Adrenal gland (tissue), 12 donors: Measurements from ENCODE around the gene RAP1GAP2. TPM values are rescaled to one million over a fixed set of nuclear protein-coding genes. Genes with fewer than 3 reads are reported as not detected.
A peak's percentile ranks its signal among the peaks of the same experiment; 100 is the strongest.

ENCODE experiments used
- DNase-seq, 7 donors: peaks; one replicate each; pipeline ENCODE4 v3.0.0-alpha.2; 2019 to 2020
- H3K27ac ChIP-seq, 5 donors: fragments of 200-600 bp; sonication (generic) in 4 of 5; 1 replicate in 3 of 5; 2 replicates in 2 of 5; pipeline versions ENCODE4 v1.5.1 to v1.8.0; 2016 to 2020; ENCODE audit warnings: mild to moderate bottlenecking in 1 of 5
- H3K27me3 ChIP-seq: fragments of 200-600 bp; 2 replicates; pipeline ENCODE4 v1.8.0; 2021
- H3K36me3 ChIP-seq, 2 donors: fragments of 200-600 bp; replicated peaks in 1 of 2; 1 replicate in 1 of 2; 2 replicates in 1 of 2; pipeline versions ENCODE4 v1.5.1 to v1.8.0; 2018 to 2022
- H3K4me1 ChIP-seq, 2 donors: fragments of 200-600 bp; replicated peaks in 1 of 2; 1 replicate in 1 of 2; 2 replicates in 1 of 2; pipeline versions ENCODE4 v1.5.1 to v1.8.0; 2018 to 2021
- H3K4me3 ChIP-seq, 4 donors: fragments of 200-600 bp; sonication (generic) in 3 of 4; one replicate each; pipeline ENCODE4 v1.5.1; 2016 to 2018
- H3K9me3 ChIP-seq, 3 donors: fragments of 200-600 bp; sonication (generic) in 1 of 3; replicated peaks in 1 of 3; 1 replicate in 2 of 3; 2 replicates in 1 of 3; pipeline versions ENCODE4 v1.5.1 to v1.8.0; 2016 to 2021
- POLR2A ChIP-seq, 2 donors: fragments of 450-650 bp; IDR thresholded peaks; one replicate each; pipeline ENCODE4 v1.6.1; 2017; ENCODE audit warnings: antibody characterized with exemption in 2 of 2, mild to moderate bottlenecking in 2 of 2, moderate library complexity in 1 of 2
- whole genome bisulfite sequencing, 4 donors: extraction: QIAGEN DNeasy Blood & Tissue Kit in 2 of 4; methylation state at CpG; one replicate each; pipeline versions ENCODE4 v1.1.5 to v1.1.7; 2013 to 2017; 5-methylcytosine and 5-hydroxymethylcytosine counted together
- intact Hi-C, 2 donors: fragments of 100-400 bp; cut with DNase I; formaldehyde crosslinking; loops; one replicate each; pipeline versions ENCODE4 v1.14.1 to v1.15.0; 2022 to 2023
- polyA plus RNA-seq, 3 donors: library from polyadenylated mRNA; stranded (reverse); fragments of 200-250 nt in 2 of 3; fragments of 350-450 nt in 1 of 3; fragmentation: Illumina TruSeq in 1 of 3; extraction: RNeasy Lipid Tissue Mini Kit (QIAGEN cat#74804) in 1 of 3; gene quantifications; one replicate each; pipeline ENCODE4 v1.2.3, GENCODE V29; 2013 to 2014
- total RNA-seq, 9 donors: library from RNA; depleted of rRNA in 4 of 9; stranded (reverse); fragments of >200 nt in 4 of 9; fragments of 120-200 nt in 1 of 9; fragmentation: NEBNext Ultra II Directional in 1 of 9; extraction: Animal tissue kit (Norgen Biotek cat#: 25700) in 1 of 9; gene quantifications; one replicate each; pipeline versions ENCODE4 v1.1.0 to v1.2.4, GENCODE V29; 2013 to 2023
- TF ChIP-seq, protein P1 (sequence below), 6 experiments: fragments of 450-650 bp in 4 of 6; fragments of 200-600 bp in 2 of 6; sonication (generic) in 1 of 6; IDR thresholded peaks; 1 replicate in 5 of 6; 2 replicates in 1 of 6; pipeline versions ENCODE4 v1.5.1 to v1.8.0; 2016 to 2021; ENCODE audit warnings: antibody characterized with exemption in 6 of 6, mild to moderate bottlenecking in 2 of 6, moderate library complexity in 1 of 6
- donor health status: healthy with polysubstance abuse.
- donor health status: Bipolar disorder and iron deficiency.
- donor health status: DM: yes; HTN: yes; CAD: no.
- donor health status: DM: no; HTN: no; CAD: no.
- donor health status: DM: no; HTN: no; CAD: no.
- donor health status: DM: yes; HTN: yes; CAD: no.

RAP1GAP2 gene
- total and polyA plus RNA-seq, 12 donors = 4.2 to 20.4 (median 6.9) TPM

DNA sequence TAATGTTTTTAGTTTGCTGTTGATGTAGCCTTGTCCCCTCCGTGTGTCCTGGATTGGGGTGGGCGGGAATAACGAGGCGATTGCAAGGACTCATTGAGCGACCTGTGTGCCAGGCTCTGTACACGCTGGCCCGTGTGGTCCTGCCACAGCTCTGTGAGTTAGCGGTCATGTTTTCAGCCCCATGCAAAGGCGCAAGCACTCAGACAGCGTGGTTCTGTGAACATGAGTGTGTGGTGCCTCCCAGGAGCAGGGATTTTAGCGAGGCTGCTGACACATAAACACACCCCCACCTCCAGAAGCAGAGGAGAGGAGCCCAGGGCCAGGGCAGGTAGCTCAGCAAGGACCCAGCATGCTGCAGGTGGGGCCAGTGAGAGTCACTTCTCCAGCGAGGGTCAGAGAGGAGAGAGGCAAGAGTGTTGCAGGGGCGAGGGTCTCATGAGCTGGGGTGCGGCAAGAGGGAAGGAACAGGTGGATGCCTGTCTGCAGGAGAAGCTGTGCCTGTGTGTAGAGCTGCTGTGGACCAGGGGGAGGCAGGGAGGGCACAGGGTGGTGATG is 151.8 kb downstream of the RAP1GAP2 start:
- DNase-seq = no peak
- 65 to 72% (median 69%) methylated on average over 9 to 14 of the region's 14 CpGs for WGBS, 4 donors
- intact Hi-C loops = no loop called here

DNA sequence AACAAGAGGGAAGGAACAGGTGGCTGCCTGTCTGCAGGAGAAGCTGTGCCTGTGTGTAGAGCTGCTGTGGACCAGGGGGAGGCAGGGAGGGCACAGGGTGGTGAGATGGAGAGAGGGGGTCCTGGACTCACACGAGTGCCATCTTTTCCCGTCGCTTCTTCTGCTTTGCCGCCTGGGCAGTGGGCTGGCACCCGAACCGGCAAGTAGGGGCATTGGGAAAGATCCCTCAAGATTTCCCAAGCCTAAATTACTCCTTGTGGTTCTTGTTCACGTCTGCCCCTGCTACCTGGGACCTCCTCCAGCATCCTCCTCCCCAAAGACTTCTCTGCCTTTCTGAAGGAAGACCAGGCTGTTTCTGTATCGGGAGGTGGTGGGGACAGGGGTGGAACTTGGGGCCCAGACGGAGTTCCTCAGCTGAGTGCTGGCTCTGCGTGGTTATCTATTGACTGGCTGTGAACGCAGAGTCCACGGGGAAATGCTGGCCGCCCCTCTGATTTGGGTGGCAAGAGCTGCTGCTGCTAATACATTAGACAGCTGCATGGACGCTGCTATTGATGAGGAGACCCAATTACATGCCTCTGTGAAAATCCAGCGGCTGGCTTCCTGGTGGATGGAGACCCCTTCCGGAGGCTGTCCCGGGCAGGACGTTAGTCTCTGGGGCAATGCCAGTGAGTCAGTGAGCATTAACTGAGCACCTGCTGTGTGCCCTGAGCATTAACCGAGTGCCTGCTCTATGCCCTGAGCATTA is 152.7 kb downstream of the RAP1GAP2 start:
- 72 to 77% (median 73%) methylated on average over 8 to 19 of the region's 19 CpGs for WGBS, 4 donors
- no peaks in the 10 kb centered on the region for H3K4me1 ChIP-seq
- intact Hi-C loops = no loop called here
- no peaks in the 10 kb centered on the region for H3K9me3 ChIP-seq
- no peak for DNase-seq
- H3K36me3 ChIP-seq = no peaks in the 10 kb centered on the region
- TF ChIP-seq, protein P1, sequence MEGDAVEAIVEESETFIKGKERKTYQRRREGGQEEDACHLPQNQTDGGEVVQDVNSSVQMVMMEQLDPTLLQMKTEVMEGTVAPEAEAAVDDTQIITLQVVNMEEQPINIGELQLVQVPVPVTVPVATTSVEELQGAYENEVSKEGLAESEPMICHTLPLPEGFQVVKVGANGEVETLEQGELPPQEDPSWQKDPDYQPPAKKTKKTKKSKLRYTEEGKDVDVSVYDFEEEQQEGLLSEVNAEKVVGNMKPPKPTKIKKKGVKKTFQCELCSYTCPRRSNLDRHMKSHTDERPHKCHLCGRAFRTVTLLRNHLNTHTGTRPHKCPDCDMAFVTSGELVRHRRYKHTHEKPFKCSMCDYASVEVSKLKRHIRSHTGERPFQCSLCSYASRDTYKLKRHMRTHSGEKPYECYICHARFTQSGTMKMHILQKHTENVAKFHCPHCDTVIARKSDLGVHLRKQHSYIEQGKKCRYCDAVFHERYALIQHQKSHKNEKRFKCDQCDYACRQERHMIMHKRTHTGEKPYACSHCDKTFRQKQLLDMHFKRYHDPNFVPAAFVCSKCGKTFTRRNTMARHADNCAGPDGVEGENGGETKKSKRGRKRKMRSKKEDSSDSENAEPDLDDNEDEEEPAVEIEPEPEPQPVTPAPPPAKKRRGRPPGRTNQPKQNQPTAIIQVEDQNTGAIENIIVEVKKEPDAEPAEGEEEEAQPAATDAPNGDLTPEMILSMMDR (IDR thresholded peaks at IDR 0.05) = no peak
- no peak for TF ChIP-seq POLR2A (IDR thresholded peaks at IDR 0.05)
- H3K27me3 ChIP-seq = no peaks in the 10 kb centered on the region
- H3K27ac ChIP-seq = no peak overlapping the region
- no peak overlapping the region for H3K4me3 ChIP-seq

More for the DNA sequence above, 151.8 kb downstream of the RAP1GAP2 start:
- H3K27ac ChIP-seq = no peak overlapping the region
- TF ChIP-seq, protein P1 (IDR thresholded peaks at IDR 0.05) = no peak
- no peak for TF ChIP-seq POLR2A (IDR thresholded peaks at IDR 0.05)
- no peaks in the 10 kb centered on the region for H3K9me3 ChIP-seq
- H3K4me1 ChIP-seq = no peaks in the 10 kb centered on the region
- no peaks in the 10 kb centered on the region for H3K27me3 ChIP-seq
- H3K4me3 ChIP-seq = no peak overlapping the region
- no peaks in the 10 kb centered on the region for H3K36me3 ChIP-seq

DNA sequence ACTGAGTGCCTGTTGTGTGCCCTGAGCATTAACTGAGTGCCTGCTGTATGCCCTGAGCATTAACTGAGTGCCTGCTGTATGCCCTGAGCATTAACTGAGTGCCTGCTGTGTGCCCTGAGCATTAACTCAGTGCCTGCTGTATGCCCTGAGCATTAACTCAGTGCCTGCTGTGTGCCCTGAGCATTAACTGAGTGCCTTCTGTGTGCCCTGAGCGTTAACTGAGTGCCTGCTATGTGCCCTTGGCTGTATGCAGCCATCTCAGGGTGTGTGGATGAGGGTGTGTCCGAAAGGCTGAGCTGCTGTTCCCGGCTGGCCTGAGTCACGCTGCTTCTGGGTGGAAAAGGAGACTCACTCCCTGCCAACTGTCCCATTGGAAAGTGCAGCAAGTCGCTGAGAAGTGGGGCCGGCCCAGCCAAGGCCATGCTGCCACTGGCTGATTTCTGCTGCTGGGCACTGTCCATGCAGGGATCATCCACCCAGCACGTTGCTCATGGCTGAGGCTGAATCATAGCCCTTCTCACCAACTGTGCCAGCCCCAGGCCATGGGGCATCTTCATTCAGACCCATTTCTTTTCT is 153.3 kb downstream of the RAP1GAP2 start:
- no peaks in the 10 kb centered on the region for H3K9me3 ChIP-seq

DNA sequence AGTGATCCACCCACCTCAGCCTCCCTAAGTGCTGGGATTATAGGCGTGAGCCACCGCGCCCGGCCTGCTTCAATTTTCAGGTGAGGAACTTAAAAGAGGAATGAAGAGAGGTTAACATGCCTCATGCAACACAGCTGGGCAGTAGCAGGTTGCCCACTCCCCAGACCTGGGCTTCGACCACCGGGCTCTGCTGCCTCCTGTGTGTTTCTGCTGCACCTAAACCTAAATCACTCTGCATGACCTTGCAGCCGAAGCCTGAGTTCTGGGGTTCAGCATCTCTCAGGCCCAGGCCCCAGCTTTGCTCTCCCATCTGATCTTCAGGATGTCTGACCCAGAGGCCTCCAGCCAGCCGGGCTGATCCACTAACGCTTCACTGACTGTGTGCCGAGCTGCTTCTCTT is 154.6 kb downstream of the RAP1GAP2 start:
- WGBS, 4 donors = 86 to 96% (median 93%) methylated on average over 10 of the region's 10 CpGs
- Histone ChIP-seq H3K4me3 (no peak overlapping the region), H3K27ac (no peak overlapping the region), H3K4me1 (no peaks in the 10 kb centered on the region), H3K27me3 (no peaks in the 10 kb centered on the region), H3K36me3 (no peaks in the 10 kb centered on the region), H3K9me3 (no peaks in the 10 kb centered on the region)
- no peak for TF ChIP-seq POLR2A (IDR thresholded peaks at IDR 0.05)
- TF ChIP-seq, protein P1 (IDR thresholded peaks at IDR 0.05) = no peak
- DNase-seq = peak in 1 of 7 donors; percentile 36
- intact Hi-C loops = no loop called here

More for the DNA sequence above, 153.3 kb downstream of the RAP1GAP2 start:
- no peak overlapping the region for H3K4me3 ChIP-seq
- DNase-seq = peak; percentile 74 to 94 (median 92)
- 43 to 56% (median 47%) methylated on average over 4 to 7 of the region's 7 CpGs for WGBS, 4 donors
- H3K36me3 ChIP-seq = no peaks in the 10 kb centered on the region
- H3K27me3 ChIP-seq = no peaks in the 10 kb centered on the region
- no peaks in the 10 kb centered on the region for H3K4me1 ChIP-seq
- no peak for TF ChIP-seq POLR2A (IDR thresholded peaks at IDR 0.05)
- TF ChIP-seq, protein P1 (IDR thresholded peaks at IDR 0.05) = no peak
- peak overlapping the region in 1 of 5 donors; percentile 47 for H3K27ac ChIP-seq
- intact Hi-C loops = no loop called here
